Smooth muscle cell (in vitro differentiated cells): ENCODE measurements around the gene SWAP70. TPM values are rescaled to one million over a fixed set of nuclear protein-coding genes. Genes with fewer than 3 reads are reported as not detected.
A peak's percentile ranks its signal among the peaks of the same experiment; 100 is the strongest.

Experiments
- DNase-seq: peaks from one replicate; lab custom pipeline; 2025; ENCODE audit not compliant: unreplicated experiment; lab: John Stamatoyannopoulos, UW
- H2AFZ ChIP-seq: fragments of 200-600 bp; sonication (generic); 2 replicates; pipeline ENCODE4 v1.6.0; 2016; ENCODE audit warnings: antibody characterized with exemption, low read depth, mild to moderate bottlenecking
- H3F3A ChIP-seq: fragments of 200-600 bp; sonication (generic); 2 replicates; pipeline ENCODE4 v1.6.0; 2017; ENCODE audit warnings: antibody characterized with exemption, low read depth
- H3K27ac ChIP-seq: fragments of 200-600 bp; sonication (generic); 2 replicates; pipeline ENCODE4 v1.5.1; 2016; ENCODE audit warnings: low read depth, mild to moderate bottlenecking
- H3K27me3 ChIP-seq: fragments of 200-600 bp; sonication (generic); 2 replicates; pipeline ENCODE4 v1.6.1; 2016; ENCODE audit warnings: low read depth, mild to moderate bottlenecking
- H3K36me3 ChIP-seq: fragments of 200-600 bp; sonication (generic); 2 replicates; pipeline ENCODE4 v1.5.1; 2016; ENCODE audit warnings: low read depth
- H3K4me1 ChIP-seq: fragments of 200-600 bp; sonication (generic); 2 replicates; pipeline ENCODE4 v1.5.1; 2016; ENCODE audit warnings: low read depth
- H3K4me2 ChIP-seq: fragments of 200-600 bp; sonication (generic); 2 replicates; pipeline ENCODE4 v1.6.0; 2016; ENCODE audit warnings: mild to moderate bottlenecking
- H3K4me3 ChIP-seq: fragments of 200-600 bp; sonication (generic); 2 replicates; pipeline ENCODE4 v1.5.1; 2016; ENCODE audit warnings: mild to moderate bottlenecking
- H3K79me2 ChIP-seq: fragments of 200-600 bp; sonication (generic); 2 replicates; pipeline ENCODE4 v1.6.0; 2016; ENCODE audit warnings: low read depth, mild to moderate bottlenecking
- H3K9ac ChIP-seq: fragments of 200-600 bp; sonication (generic); 2 replicates; pipeline ENCODE4 v1.6.0; 2016; ENCODE audit warnings: low read depth
- H3K9me3 ChIP-seq: fragments of 200-600 bp; sonication (generic); replicated peaks from 2 replicates; pipeline ENCODE4 v1.5.1; 2016; ENCODE audit warnings: low read depth
- H4K20me1 ChIP-seq: fragments of 200-600 bp; sonication (generic); 2 replicates; pipeline ENCODE4 v1.6.0; 2016; ENCODE audit warnings: low read depth
- WGBS: methylation state at CpG from one replicate; pipeline ENCODE4 v1.1.7; 2016; ENCODE audit warnings: low lambda C conversion rate; 5-methylcytosine and 5-hydroxymethylcytosine counted together
- polyA plus RNA-seq: library from polyadenylated mRNA; unstranded; fragments of >200 nt; fragmentation: Nextera tagmentation; extraction: Ambion mirVana; gene quantifications from 2 replicates; pipeline ENCODE4 v1.2.1, GENCODE V29; 2016
- total RNA-seq: library from RNA; depleted of rRNA; stranded (reverse); fragments of >200 nt; gene quantifications from 2 replicates; pipeline ENCODE4 v1.2.3, GENCODE V29; 2014
- TF ChIP-seq, protein P1 (sequence below): fragments of 200-600 bp; sonication (generic); IDR thresholded peaks from 2 replicates; pipeline ENCODE4 v1.5.1; 2017; ENCODE audit warnings: borderline replicate concordance, mild to moderate bottlenecking, antibody characterized with exemption; ENCODE audit not compliant: insufficient read depth, poor library complexity, severe bottlenecking

SWAP70 gene
- total and polyA plus RNA-seq, 2 experiments from 2014 or later: 15.4 to 17.8 TPM

DNA sequence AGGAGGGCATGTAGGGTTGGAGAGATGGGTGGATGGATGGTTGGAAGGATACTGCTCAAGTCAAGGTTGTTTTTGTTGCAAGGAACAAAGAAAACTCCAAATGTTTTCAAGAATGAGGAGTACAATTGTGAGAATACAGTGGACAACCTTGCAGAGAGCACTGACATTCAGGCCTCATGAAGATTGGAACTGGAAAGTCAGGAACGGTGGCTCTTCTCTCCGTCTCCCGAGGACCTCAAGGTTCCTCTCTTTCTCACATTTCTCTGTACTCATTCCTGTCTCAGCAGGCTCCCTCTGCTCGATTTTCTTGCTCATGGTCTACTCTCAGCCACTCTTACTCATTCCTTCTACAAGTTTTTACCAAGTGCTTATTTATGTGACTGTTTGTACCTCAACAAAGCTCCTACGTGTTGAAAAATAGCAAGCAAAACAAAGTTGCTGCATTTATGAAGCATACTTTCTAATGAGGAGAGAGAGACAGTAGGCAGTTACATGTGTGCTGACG lies 97.6 kb downstream of the SWAP70 start:
- Histone ChIP-seq H2AFZ (no peak overlapping the region), H3K79me2 (no peaks in the 10 kb centered on the region), H3K36me3 (no peaks in the 10 kb centered on the region), H3K4me2 (peak overlapping the region; percentile 10), H3K4me3 (no peak overlapping the region), H3K9me3 (no peaks in the 10 kb centered on the region), H3K9ac (peak overlapping the region; percentile 27), H3K27ac (peak overlapping the region; percentile 77), H4K20me1 (no peaks in the 10 kb centered on the region), H3K4me1 (peaks cover 21% of the 10 kb centered on the region), H3K27me3 (no peaks in the 10 kb centered on the region), H3F3A (peaks cover 21% of the 10 kb centered on the region)
- WGBS: 47% methylated on average over 6 of the region's 6 CpGs
- TF ChIP-seq, protein P1, sequence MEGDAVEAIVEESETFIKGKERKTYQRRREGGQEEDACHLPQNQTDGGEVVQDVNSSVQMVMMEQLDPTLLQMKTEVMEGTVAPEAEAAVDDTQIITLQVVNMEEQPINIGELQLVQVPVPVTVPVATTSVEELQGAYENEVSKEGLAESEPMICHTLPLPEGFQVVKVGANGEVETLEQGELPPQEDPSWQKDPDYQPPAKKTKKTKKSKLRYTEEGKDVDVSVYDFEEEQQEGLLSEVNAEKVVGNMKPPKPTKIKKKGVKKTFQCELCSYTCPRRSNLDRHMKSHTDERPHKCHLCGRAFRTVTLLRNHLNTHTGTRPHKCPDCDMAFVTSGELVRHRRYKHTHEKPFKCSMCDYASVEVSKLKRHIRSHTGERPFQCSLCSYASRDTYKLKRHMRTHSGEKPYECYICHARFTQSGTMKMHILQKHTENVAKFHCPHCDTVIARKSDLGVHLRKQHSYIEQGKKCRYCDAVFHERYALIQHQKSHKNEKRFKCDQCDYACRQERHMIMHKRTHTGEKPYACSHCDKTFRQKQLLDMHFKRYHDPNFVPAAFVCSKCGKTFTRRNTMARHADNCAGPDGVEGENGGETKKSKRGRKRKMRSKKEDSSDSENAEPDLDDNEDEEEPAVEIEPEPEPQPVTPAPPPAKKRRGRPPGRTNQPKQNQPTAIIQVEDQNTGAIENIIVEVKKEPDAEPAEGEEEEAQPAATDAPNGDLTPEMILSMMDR: no peak
- DNase-seq: no peak

DNA sequence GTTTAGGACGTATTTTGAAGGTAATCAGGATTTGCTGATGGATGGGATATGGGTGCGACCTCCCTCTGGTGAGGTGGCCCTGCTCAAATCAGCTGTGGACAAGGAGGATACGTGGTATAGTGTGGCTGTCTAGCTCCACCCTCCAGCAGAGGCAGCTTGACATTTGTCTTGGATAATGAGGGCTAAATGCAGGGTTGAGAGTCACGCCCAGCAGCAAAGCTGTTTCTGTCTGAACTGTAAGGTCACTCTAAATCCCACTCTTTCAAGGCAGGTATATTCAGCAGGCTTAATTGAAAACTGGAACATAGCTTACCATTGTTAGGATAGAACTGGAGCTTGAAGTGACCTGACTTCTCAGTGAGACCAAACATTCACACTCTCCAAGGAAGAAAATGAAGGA lies 98.7 kb downstream of the SWAP70 start:
- DNase-seq: no peak
- 87% methylated on average over 4 of the region's 4 CpGs for WGBS
- TF ChIP-seq, protein P1: no peak
- Histone ChIP-seq H3K79me2 (no peaks in the 10 kb centered on the region), H3K9me3 (no peaks in the 10 kb centered on the region), H4K20me1 (no peaks in the 10 kb centered on the region), H3K4me2 (no peak overlapping the region), H3K27ac (peak overlapping the region; percentile 10), H3K4me1 (peaks cover 20% of the 10 kb centered on the region), H3K27me3 (no peaks in the 10 kb centered on the region), H3K36me3 (no peaks in the 10 kb centered on the region), H3K9ac (no peak overlapping the region), H2AFZ (no peak overlapping the region), H3F3A (peaks cover 19% of the 10 kb centered on the region), H3K4me3 (no peak overlapping the region)

DNA sequence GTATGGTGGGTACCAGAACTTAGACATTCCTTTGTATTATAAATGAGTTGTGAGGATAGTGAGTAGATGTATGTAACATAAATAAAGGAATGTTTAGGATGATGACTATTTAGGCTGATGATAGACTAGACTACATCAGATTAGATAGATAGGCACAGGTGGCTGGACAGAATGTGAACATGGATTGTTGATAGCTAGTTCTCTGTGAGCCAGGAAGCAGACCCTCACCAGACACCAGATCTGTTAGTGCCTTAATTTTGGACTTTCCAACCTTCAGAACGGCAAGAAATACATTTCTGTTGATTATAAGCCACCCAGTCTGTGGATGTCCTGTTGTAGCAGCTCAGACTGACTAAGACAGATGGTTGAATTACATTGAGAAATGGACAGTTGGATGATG lies 99.4 kb downstream of the SWAP70 start:
- no peak overlapping the region for H3K4me3 ChIP-seq
- DNase-seq: no peak
- H3K9me3 ChIP-seq: no peaks in the 10 kb centered on the region
- H3K9ac ChIP-seq: no peak overlapping the region
- no peaks in the 10 kb centered on the region for H3K27me3 ChIP-seq
- TF ChIP-seq, protein P1: no peak
- no peaks in the 10 kb centered on the region for H3K79me2 ChIP-seq
- no peaks in the 10 kb centered on the region for H4K20me1 ChIP-seq
- H3K4me1 ChIP-seq: peaks cover 15% of the 10 kb centered on the region
- no peak overlapping the region for H3K4me2 ChIP-seq
- H2AFZ ChIP-seq: no peak overlapping the region
- H3K36me3 ChIP-seq: no peaks in the 10 kb centered on the region
- H3K27ac ChIP-seq: no peak overlapping the region
- 95% methylated on average over 1 of the region's 1 CpG for WGBS
- H3F3A ChIP-seq: peaks cover 16% of the 10 kb centered on the region
